Measurements from ENCODE around the gene DHX58.

Gene DHX58

GRCh38 chr17:42116705-42117396, 4.3 kb upstream of the DHX58 start:
- Histone ChIP-seq H3K4me1 (ENCODE audit: control insufficient read depth in 1 of 2, insufficient read depth in 1 of 2, low read depth in 1 of 2, low read length in 1 of 2) (peaks cover 17 to 25% of the 10 kb centered on the region in 2 experiments), H3K9me3 (no peaks in the 10 kb centered on the region), H3K36me3 (no peaks in the 10 kb centered on the region), H3K4me3 (ENCODE audit: low read depth in 1 of 2, low read length in 1 of 2) (no peak overlapping the region), H3K27me3 (no peaks in the 10 kb centered on the region), H3K27ac (no peak overlapping the region)
- peak; percentile 87 for TF ChIP-seq CTCF (IDR thresholded peaks at IDR 0.05)

- H3K9me3 ChIP-seq, result no peaks in the 10 kb centered on the region
- no peak overlapping the region for H3K27ac ChIP-seq
- H3K36me3 ChIP-seq, result peaks cover under 1% of the 10 kb centered on the region
- H3K4me3 ChIP-seq (ENCODE audit: low read depth in 1 of 2, low read length in 1 of 2), result no peak overlapping the region
- no peak for TF ChIP-seq CTCF (IDR thresholded peaks at IDR 0.05)
- H3K4me1 ChIP-seq (ENCODE audit: control insufficient read depth in 1 of 2, insufficient read depth in 1 of 2, low read depth in 1 of 2, low read length in 1 of 2), result peaks cover 16 to 17% of the 10 kb centered on the region in 2 experiments
- H3K27me3 ChIP-seq, result no peaks in the 10 kb centered on the region
Observed at GRCh38 chr17:42114118-42114517, 1.6 kb upstream of the DHX58 start.

GRCh38 chr17:42113293-42114069, 967 bp upstream of the DHX58 start:
- H3K4me1 ChIP-seq (ENCODE audit: control insufficient read depth in 1 of 2, insufficient read depth in 1 of 2, low read depth in 1 of 2, low read length in 1 of 2), result peaks cover 16 to 17% of the 10 kb centered on the region in 2 experiments
- TF ChIP-seq CTCF (IDR thresholded peaks at IDR 0.05), result no peak
- no peaks in the 10 kb centered on the region for H3K9me3 ChIP-seq
- peaks cover 4% of the 10 kb centered on the region for H3K36me3 ChIP-seq
- peak overlapping the region; percentile 86 for H3K27ac ChIP-seq
- H3K4me3 ChIP-seq (ENCODE audit: low read depth in 1 of 2, low read length in 1 of 2), result peak overlapping the region in 1 of 2 experiments; percentile 68
- H3K27me3 ChIP-seq, result no peaks in the 10 kb centered on the region

- TF ChIP-seq CTCF (IDR thresholded peaks at IDR 0.05), result no peak
- Histone ChIP-seq H3K9me3 (no peaks in the 10 kb centered on the region), H3K4me1 (ENCODE audit: control insufficient read depth in 1 of 2, insufficient read depth in 1 of 2, low read depth in 1 of 2, low read length in 1 of 2) (peaks cover 19 to 29% of the 10 kb centered on the region in 2 experiments), H3K4me3 (ENCODE audit: low read depth in 1 of 2, low read length in 1 of 2) (peak overlapping the region; percentile 63 to 68), H3K36me3 (peaks cover 4% of the 10 kb centered on the region), H3K27me3 (no peaks in the 10 kb centered on the region), H3K27ac (peak overlapping the region; percentile 86)
Observed at GRCh38 chr17:42111871-42112551, 503 bp downstream of the DHX58 start.

GRCh38 chr17:42111265-42111636, 1.3 kb downstream of the DHX58 start:
- no peak for TF ChIP-seq CTCF (IDR thresholded peaks at IDR 0.05)
- Histone ChIP-seq H3K27ac (peak overlapping the region; percentile 86), H3K27me3 (no peaks in the 10 kb centered on the region), H3K4me3 (ENCODE audit: low read depth in 1 of 2, low read length in 1 of 2) (no peak overlapping the region), H3K36me3 (peaks cover 4% of the 10 kb centered on the region), H3K4me1 (ENCODE audit: control insufficient read depth in 1 of 2, insufficient read depth in 1 of 2, low read depth in 1 of 2, low read length in 1 of 2) (peaks cover 19 to 29% of the 10 kb centered on the region in 2 experiments), H3K9me3 (no peaks in the 10 kb centered on the region)
